ENCODE data around the gene RPA1. TPM values are rescaled to one million over a fixed set of nuclear protein-coding genes. Genes with fewer than 3 reads are reported as not detected.

Gene RPA1
- total and polyA plus RNA-seq, 9 of the 15 experiments (the other 6 are each of a cell fraction or from before 2014, with no cell fraction given) = 25.2 to 125 (median 47.4) TPM

DNA sequence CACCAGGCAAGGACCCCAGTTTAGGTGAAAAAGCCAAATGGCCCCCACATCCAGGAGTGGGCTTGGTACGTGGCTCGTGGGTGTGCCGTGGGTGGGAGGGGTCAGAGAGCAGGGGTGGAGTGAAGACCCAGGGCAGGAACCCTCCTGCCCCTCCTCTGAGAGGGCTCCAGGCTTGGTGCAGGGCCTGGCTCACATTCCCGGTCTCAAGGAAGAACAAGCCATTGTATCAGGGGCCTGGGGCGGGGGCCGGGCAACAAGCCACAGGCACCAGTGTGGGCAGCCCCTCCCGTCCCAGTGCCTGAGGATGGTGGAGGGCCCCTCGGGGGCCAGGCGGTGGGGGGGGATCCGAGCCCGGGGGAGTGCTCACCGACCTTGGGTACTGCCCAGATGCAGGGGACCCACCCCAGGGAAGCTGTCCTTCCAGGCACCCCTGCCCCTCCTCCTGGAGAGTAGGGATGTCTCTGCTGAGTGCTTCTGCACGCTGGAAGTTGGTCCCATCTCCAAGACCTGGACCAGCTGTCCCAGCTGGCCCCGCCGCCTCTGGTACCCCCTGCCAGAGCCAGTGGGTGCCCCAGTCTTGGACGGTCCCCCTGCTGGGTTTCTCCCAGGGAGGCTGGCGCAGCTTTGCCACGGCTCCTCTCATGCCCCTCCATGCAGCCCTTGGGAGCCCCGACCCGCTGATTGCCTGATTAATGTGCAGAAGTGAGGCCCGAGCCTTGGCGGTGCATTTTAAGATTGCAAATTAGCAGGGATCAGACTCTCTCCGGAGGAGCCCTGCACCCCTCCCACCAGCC is 111.7 kb downstream of the RPA1 start (continued):
- TF ChIP-seq, protein P1, sequence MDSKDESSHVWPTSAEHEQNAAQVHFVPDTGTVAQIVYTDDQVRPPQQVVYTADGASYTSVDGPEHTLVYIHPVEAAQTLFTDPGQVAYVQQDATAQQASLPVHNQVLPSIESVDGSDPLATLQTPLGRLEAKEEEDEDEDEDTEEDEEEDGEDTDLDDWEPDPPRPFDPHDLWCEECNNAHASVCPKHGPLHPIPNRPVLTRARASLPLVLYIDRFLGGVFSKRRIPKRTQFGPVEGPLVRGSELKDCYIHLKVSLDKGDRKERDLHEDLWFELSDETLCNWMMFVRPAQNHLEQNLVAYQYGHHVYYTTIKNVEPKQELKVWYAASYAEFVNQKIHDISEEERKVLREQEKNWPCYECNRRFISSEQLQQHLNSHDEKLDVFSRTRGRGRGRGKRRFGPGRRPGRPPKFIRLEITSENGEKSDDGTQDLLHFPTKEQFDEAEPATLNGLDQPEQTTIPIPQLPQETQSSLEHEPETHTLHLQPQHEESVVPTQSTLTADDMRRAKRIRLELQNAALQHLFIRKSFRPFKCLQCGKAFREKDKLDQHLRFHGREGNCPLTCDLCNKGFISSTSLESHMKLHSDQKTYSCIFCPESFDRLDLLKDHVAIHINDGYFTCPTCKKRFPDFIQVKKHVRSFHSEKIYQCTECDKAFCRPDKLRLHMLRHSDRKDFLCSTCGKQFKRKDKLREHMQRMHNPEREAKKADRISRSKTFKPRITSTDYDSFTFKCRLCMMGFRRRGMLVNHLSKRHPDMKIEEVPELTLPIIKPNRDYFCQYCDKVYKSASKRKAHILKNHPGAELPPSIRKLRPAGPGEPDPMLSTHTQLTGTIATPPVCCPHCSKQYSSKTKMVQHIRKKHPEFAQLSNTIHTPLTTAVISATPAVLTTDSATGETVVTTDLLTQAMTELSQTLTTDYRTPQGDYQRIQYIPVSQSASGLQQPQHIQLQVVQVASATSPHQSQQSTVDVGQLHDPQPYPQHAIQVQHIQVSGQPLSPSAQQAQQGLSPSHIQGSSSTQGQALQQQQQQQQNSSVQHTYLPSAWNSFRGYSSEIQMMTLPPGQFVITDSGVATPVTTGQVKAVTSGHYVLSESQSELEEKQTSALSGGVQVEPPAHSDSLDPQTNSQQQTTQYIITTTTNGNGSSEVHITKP (IDR thresholded peaks at IDR 0.05; ENCODE audit: partially characterized antibody) = no peak
- TF ChIP-seq, protein P2, sequence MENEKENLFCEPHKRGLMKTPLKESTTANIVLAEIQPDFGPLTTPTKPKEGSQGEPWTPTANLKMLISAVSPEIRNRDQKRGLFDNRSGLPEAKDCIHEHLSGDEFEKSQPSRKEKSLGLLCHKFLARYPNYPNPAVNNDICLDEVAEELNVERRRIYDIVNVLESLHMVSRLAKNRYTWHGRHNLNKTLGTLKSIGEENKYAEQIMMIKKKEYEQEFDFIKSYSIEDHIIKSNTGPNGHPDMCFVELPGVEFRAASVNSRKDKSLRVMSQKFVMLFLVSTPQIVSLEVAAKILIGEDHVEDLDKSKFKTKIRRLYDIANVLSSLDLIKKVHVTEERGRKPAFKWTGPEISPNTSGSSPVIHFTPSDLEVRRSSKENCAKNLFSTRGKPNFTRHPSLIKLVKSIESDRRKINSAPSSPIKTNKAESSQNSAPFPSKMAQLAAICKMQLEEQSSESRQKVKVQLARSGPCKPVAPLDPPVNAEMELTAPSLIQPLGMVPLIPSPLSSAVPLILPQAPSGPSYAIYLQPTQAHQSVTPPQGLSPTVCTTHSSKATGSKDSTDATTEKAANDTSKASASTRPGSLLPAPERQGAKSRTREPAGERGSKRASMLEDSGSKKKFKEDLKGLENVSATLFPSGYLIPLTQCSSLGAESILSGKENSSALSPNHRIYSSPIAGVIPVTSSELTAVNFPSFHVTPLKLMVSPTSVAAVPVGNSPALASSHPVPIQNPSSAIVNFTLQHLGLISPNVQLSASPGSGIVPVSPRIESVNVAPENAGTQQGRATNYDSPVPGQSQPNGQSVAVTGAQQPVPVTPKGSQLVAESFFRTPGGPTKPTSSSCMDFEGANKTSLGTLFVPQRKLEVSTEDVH (IDR thresholded peaks at IDR 0.05; ENCODE audit: low read depth, partially characterized antibody) = no peak
- TF ChIP-seq KLF16 (IDR thresholded peaks at IDR 0.05) (no peak), ZNF121 (CRISPR knock-in tag; conservative IDR thresholded peaks at IDR 0.05) (no peak), ERF (CRISPR knock-in tag; IDR thresholded peaks at IDR 0.05) (no peak), ZNF263 (CRISPR knock-in tag; IDR thresholded peaks at IDR 0.05; ENCODE audit: borderline replicate concordance) (no peak), SMARCB1 (IDR thresholded peaks at IDR 0.05; ENCODE audit: insufficient read length, low read depth) (no peak), SIN3A (IDR thresholded peaks at IDR 0.05; ENCODE audit: borderline replicate concordance in 2 of 2, control insufficient read depth in 1 of 2, low read depth in 2 of 2, low read length in 2 of 2) (no peak), TARDBP (IDR thresholded peaks at IDR 0.05) (no peak), KDM5B (IDR thresholded peaks at IDR 0.05; ENCODE audit: insufficient replicate concordance, low read depth, low read length) (no peak), CBFA2T2 (conservative IDR thresholded peaks at IDR 0.05) (no peak), TSC22D4 (tag; IDR thresholded peaks at IDR 0.05) (no peak), CBX2 (IDR thresholded peaks at IDR 0.05; ENCODE audit: insufficient read depth, low read length, poor library complexity, severe bottlenecking) (no peak)
- TF ChIP-seq, protein P3, sequence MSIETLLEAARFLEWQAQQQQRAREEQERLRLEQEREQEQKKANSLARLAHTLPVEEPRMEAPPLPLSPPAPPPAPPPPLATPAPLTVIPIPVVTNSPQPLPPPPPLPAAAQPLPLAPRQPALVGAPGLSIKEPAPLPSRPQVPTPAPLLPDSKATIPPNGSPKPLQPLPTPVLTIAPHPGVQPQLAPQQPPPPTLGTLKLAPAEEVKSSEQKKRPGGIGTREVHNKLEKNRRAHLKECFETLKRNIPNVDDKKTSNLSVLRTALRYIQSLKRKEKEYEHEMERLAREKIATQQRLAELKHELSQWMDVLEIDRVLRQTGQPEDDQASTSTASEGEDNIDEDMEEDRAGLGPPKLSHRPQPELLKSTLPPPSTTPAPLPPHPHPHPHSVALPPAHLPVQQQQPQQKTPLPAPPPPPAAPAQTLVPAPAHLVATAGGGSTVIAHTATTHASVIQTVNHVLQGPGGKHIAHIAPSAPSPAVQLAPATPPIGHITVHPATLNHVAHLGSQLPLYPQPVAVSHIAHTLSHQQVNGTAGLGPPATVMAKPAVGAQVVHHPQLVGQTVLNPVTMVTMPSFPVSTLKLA (conservative IDR thresholded peaks at IDR 0.05) = no peak
- TF ChIP-seq, protein P4, sequence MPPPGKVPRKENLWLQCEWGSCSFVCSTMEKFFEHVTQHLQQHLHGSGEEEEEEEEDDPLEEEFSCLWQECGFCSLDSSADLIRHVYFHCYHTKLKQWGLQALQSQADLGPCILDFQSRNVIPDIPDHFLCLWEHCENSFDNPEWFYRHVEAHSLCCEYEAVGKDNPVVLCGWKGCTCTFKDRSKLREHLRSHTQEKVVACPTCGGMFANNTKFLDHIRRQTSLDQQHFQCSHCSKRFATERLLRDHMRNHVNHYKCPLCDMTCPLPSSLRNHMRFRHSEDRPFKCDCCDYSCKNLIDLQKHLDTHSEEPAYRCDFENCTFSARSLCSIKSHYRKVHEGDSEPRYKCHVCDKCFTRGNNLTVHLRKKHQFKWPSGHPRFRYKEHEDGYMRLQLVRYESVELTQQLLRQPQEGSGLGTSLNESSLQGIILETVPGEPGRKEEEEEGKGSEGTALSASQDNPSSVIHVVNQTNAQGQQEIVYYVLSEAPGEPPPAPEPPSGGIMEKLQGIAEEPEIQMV (tag; conservative IDR thresholded peaks at IDR 0.05; ENCODE audit: low read depth) = no peak
